ENCODE measurements around the gene CYP1A1. TPM values are rescaled to one million over a fixed set of nuclear protein-coding genes. Genes with fewer than 3 reads are reported as not detected.

CYP1A1 gene
- total RNA-seq, 1 donor from 2014 or later = 0.27 TPM

GRCh38 chr15:74762791-74763150 lies 37.4 kb upstream of the CYP1A1 start:
- no peaks in the 10 kb centered on the region for H3K36me3 Mint-ChIP-seq (ENCODE audit: low read depth)
- no peak for DNase-seq (ENCODE audit: low spot score)
- TF ChIP-seq CTCF (IDR thresholded peaks at IDR 0.05) = no peak
- H3K27me3 Mint-ChIP-seq (ENCODE audit: low read depth) = peaks cover 13% of the 10 kb centered on the region
- no peak overlapping the region for H3K27ac Mint-ChIP-seq (ENCODE audit: unreplicated experiment)
- no peaks in the 10 kb centered on the region for H3K4me1 Mint-ChIP-seq (ENCODE audit: low read depth)
- no peak overlapping the region for H3K4me3 Mint-ChIP-seq (ENCODE audit: unreplicated experiment)
- no peaks in the 10 kb centered on the region for H3K9me3 Mint-ChIP-seq (ENCODE audit: low read depth)

GRCh38 chr15:74758736-74759135 lies 33.4 kb upstream of the CYP1A1 start:
- no peaks in the 10 kb centered on the region for H3K4me1 Mint-ChIP-seq (ENCODE audit: low read depth)
- DNase-seq (ENCODE audit: low spot score) = no peak
- H3K4me3 Mint-ChIP-seq (ENCODE audit: unreplicated experiment) = no peak overlapping the region
- no peaks in the 10 kb centered on the region for H3K9me3 Mint-ChIP-seq (ENCODE audit: low read depth)
- peaks cover 13% of the 10 kb centered on the region for H3K27me3 Mint-ChIP-seq (ENCODE audit: low read depth)
- H3K36me3 Mint-ChIP-seq (ENCODE audit: low read depth) = no peaks in the 10 kb centered on the region
- no peak overlapping the region for H3K27ac Mint-ChIP-seq (ENCODE audit: unreplicated experiment)
- TF ChIP-seq CTCF (IDR thresholded peaks at IDR 0.05) = no peak

- no peak for TF ChIP-seq CTCF (IDR thresholded peaks at IDR 0.05)
- Mint-ChIP-seq H3K4me1 (ENCODE audit: low read depth) (peaks cover 13% of the 10 kb centered on the region), H3K9me3 (ENCODE audit: low read depth) (no peaks in the 10 kb centered on the region), H3K27me3 (ENCODE audit: low read depth) (peaks cover 5% of the 10 kb centered on the region), H3K36me3 (ENCODE audit: low read depth) (no peaks in the 10 kb centered on the region), H3K27ac (ENCODE audit: unreplicated experiment) (no peak overlapping the region), H3K4me3 (ENCODE audit: unreplicated experiment) (no peak overlapping the region)
- DNase-seq (ENCODE audit: low spot score) = no peak
Measured at GRCh38 chr15:74754593-74755215, 29.4 kb upstream of the CYP1A1 start.

- Mint-ChIP-seq H3K4me3 (ENCODE audit: unreplicated experiment) (no peak overlapping the region), H3K27me3 (ENCODE audit: low read depth) (no peaks in the 10 kb centered on the region), H3K36me3 (ENCODE audit: low read depth) (no peaks in the 10 kb centered on the region), H3K4me1 (ENCODE audit: low read depth) (peaks cover 13% of the 10 kb centered on the region), H3K9me3 (ENCODE audit: low read depth) (no peaks in the 10 kb centered on the region), H3K27ac (ENCODE audit: unreplicated experiment) (peak overlapping the region; percentile 23)
- no peak for TF ChIP-seq CTCF (IDR thresholded peaks at IDR 0.05)
- no peak for DNase-seq (ENCODE audit: low spot score)
Measured at GRCh38 chr15:74752531-74752930, 27.2 kb upstream of the CYP1A1 start.

- Mint-ChIP-seq H3K27ac (ENCODE audit: unreplicated experiment) (no peak overlapping the region), H3K4me1 (ENCODE audit: low read depth) (peaks cover 13% of the 10 kb centered on the region), H3K27me3 (ENCODE audit: low read depth) (no peaks in the 10 kb centered on the region), H3K36me3 (ENCODE audit: low read depth) (no peaks in the 10 kb centered on the region), H3K4me3 (ENCODE audit: unreplicated experiment) (no peak overlapping the region), H3K9me3 (ENCODE audit: low read depth) (no peaks in the 10 kb centered on the region)
- TF ChIP-seq CTCF (IDR thresholded peaks at IDR 0.05) = no peak
- no peak for DNase-seq (ENCODE audit: low spot score)
Measured at GRCh38 chr15:74752011-74752410, 26.7 kb upstream of the CYP1A1 start.
